ENCODE data around the gene ZNF428. TPM values are rescaled to one million over a fixed set of nuclear protein-coding genes. Genes with fewer than 3 reads are reported as not detected.

The ZNF428 gene
- total RNA-seq, 1 experiment from 2014 or later = 39.6 TPM

DNA sequence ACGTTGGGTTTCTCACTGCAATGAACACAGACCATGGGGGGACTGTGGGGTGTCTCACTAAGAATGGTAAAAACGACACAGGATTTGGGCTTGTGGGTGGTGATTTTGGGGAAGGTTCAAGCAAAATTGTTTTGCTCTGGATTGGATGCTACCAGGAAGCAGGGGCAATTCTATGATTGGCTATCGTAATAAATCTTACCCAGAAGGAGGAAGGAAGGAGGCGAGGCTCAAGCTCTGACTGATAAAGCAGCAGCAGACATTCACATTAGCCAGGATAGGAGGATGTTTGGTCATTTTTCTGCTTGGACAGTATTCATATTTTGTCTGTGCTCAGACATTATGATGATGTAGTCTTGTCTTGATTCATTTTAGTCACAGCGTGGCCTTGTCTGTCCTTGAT, 21.6 kb downstream of the ZNF428 start:
- H3K36me3 ChIP-seq (ENCODE audit: control insufficient read depth in 1 of 2, insufficient read depth in 2 of 2, low read length in 2 of 2) = peaks cover 11 to 27% of the 10 kb centered on the region in 2 experiments; a peak in 2 of 4 replicates
- no peak for DNase-seq (ENCODE audit: low read depth, low spot score)
- H3K4me2 ChIP-seq (ENCODE audit: low read length) = peak overlapping the region; percentile 95
- CTCF ChIA-PET = no interaction called here
- BruUV-seq (replicated peaks) = no TSS peak
- RAD21 ChIA-PET (ENCODE audit: low non-redundant PET in 1 of 2, low total read pairs in 2 of 2, uncharacterized antibody in 2 of 2, unreplicated experiment in 2 of 2) = no interaction called here
- intact Hi-C loops (cut with micrococcal nuclease) = loop anchor here (2.0 kb wide), 1 partner anchor 71 kb away; the partner anchor contains the start of gene ETHE1
- no peaks in the 10 kb centered on the region for H3K9me2 ChIP-seq (ENCODE audit: insufficient read depth)
- H3K27me3 ChIP-seq (ENCODE audit: insufficient read depth, low read length) = no peaks in the 10 kb centered on the region
- H3K4me3 ChIP-seq (replicated peaks in 1 of 2; ENCODE audit: low read depth in 1 of 2, low read length in 2 of 2) = peak overlapping the region; percentile 71 to 92
- POLR2A ChIA-PET = no interaction called here
- H4K20me1 ChIP-seq (ENCODE audit: insufficient read depth) = no peaks in the 10 kb centered on the region
- H3K4me1 ChIP-seq (ENCODE audit: control insufficient read depth in 1 of 2, insufficient read depth in 2 of 2, low read length in 2 of 2) = peaks cover 9 to 25% of the 10 kb centered on the region in 2 experiments; a peak in 3 of 4 replicates
- no peak overlapping the region for H2AFZ ChIP-seq (ENCODE audit: low read depth, low read length, poor library complexity, severe bottlenecking)
- no peak for ATAC-seq
- TF ChIP-seq CEBPB (IDR thresholded peaks at IDR 0.05; ENCODE audit: low read depth) (no peak), SIN3A (IDR thresholded peaks at IDR 0.05; ENCODE audit: low read depth) (no peak), ZNF274 (IDR thresholded peaks at IDR 0.05; ENCODE audit: low read depth, low read length) (no peak), SRF (IDR thresholded peaks at IDR 0.05; ENCODE audit: low read depth) (no peak), TCF7L2 (IDR thresholded peaks at IDR 0.05; ENCODE audit: borderline replicate concordance, extremely low read depth, insufficient read depth, insufficient read length) (no peak), CBX3 (IDR thresholded peaks at IDR 0.05; ENCODE audit: low read depth) (no peak), RAD21 (IDR thresholded peaks at IDR 0.05; ENCODE audit: low read depth) (no peak), FOSL1 (IDR thresholded peaks at IDR 0.05; ENCODE audit: low read depth) (no peak)
- TF ChIP-seq, protein P1, sequence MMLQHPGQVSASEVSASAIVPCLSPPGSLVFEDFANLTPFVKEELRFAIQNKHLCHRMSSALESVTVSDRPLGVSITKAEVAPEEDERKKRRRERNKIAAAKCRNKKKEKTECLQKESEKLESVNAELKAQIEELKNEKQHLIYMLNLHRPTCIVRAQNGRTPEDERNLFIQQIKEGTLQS (IDR thresholded peaks at IDR 0.05) = no peak
- H3K27ac ChIP-seq (ENCODE audit: low read depth, low read length) = peak overlapping the region; percentile 10; the same call in 1 of the 2 replicates
- peak overlapping the region; percentile 87 for H3K9ac ChIP-seq (ENCODE audit: low read length)
- no peaks in the 10 kb centered on the region for H3K9me3 ChIP-seq (ENCODE audit: control insufficient read depth in 1 of 2, insufficient read depth in 1 of 2, low read depth in 1 of 2, low read length in 2 of 2)
- H3K79me2 ChIP-seq (ENCODE audit: insufficient read depth, low read length) = peaks cover 55% of the 10 kb centered on the region

DNA sequence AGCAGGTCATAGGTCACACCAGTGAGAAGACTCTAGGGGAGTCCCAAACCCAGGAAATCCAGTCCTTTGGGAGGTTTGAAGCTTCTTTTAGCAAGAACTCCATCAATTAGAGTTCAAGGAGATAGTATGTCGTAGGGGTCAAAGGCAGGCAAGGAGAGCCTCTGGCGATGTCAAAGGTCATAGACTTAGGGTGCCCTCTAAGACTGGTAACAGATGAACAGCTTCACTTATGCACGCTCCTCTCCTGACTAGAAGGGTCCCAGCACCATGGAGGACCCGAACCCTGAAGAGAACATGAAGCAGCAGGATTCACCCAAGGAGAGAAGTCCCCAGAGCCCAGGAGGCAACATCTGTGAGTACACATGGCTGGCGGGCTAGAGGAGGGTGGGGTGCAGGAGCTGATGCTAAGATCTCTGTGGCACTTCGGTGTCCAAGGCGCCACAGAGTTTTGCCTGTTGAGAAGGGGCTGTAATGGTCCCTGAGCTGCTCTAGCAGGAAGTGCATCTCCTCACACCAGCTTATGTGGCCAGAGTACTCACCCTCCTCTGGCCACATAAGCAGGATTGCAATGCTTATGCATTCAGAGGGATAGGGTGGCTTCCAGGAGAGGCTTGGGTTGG, 22.5 kb downstream of the ZNF428 start:
- peak overlapping the region; percentile 71 to 92 for H3K4me3 ChIP-seq (replicated peaks in 1 of 2; ENCODE audit: low read depth in 1 of 2, low read length in 2 of 2)
- no peaks in the 10 kb centered on the region for H3K9me2 ChIP-seq (ENCODE audit: insufficient read depth)
- no peaks in the 10 kb centered on the region for H3K9me3 ChIP-seq (ENCODE audit: control insufficient read depth in 1 of 2, insufficient read depth in 1 of 2, low read depth in 1 of 2, low read length in 2 of 2)
- peaks cover 9 to 25% of the 10 kb centered on the region in 2 experiments; a peak in 3 of 4 replicates for H3K4me1 ChIP-seq (ENCODE audit: control insufficient read depth in 1 of 2, insufficient read depth in 2 of 2, low read length in 2 of 2)
- H3K79me2 ChIP-seq (ENCODE audit: insufficient read depth, low read length) = peaks cover 55% of the 10 kb centered on the region
- H3K27ac ChIP-seq (ENCODE audit: low read depth, low read length) = peak overlapping the region; percentile 66
- intact Hi-C loops (cut with micrococcal nuclease) = loop anchor here (1.0 to 2.0 kb wide), 3 partner anchors 22 to 70 kb away; partner anchors contain the start of genes ETHE1, PINLYP, XRCC1 and ZNF428
- POLR2A ChIA-PET = interaction anchor here (1.3 to 1.8 kb wide), 3 partner anchors 8 to 93 kb away, joined by 3 to 6 read pairs (median 5); partner anchors contain the start of genes PHLDB3, PINLYP and XRCC1
- no peaks in the 10 kb centered on the region for H4K20me1 ChIP-seq (ENCODE audit: insufficient read depth)
- peak overlapping the region; percentile 87 for H3K9ac ChIP-seq (ENCODE audit: low read length)
- no TSS peak for BruUV-seq (replicated peaks)
- H3K27me3 ChIP-seq (ENCODE audit: insufficient read depth, low read length) = no peaks in the 10 kb centered on the region
- H3K4me2 ChIP-seq (ENCODE audit: low read length) = peak overlapping the region; percentile 95
- peaks cover 11 to 28% of the 10 kb centered on the region in 2 experiments; a peak in 2 of 4 replicates for H3K36me3 ChIP-seq (ENCODE audit: control insufficient read depth in 1 of 2, insufficient read depth in 2 of 2, low read length in 2 of 2)
- TF ChIP-seq POLR2A (IDR thresholded peaks at IDR 0.05; ENCODE audit: borderline replicate concordance, extremely low read depth, insufficient read depth, insufficient read length) = no peak
- no peak for TF ChIP-seq CBX3 (IDR thresholded peaks at IDR 0.05; ENCODE audit: low read depth)
- TF ChIP-seq ZFX (IDR thresholded peaks at IDR 0.05) = no peak
- no peak for TF ChIP-seq CEBPB (IDR thresholded peaks at IDR 0.05; ENCODE audit: low read depth)
- TF ChIP-seq, protein P1 (IDR thresholded peaks at IDR 0.05) = no peak
- RAD21 ChIA-PET (ENCODE audit: low non-redundant PET in 1 of 2, low total read pairs in 2 of 2, uncharacterized antibody in 2 of 2, unreplicated experiment in 2 of 2) = interaction anchor here in 1 of 2 experiments (1.0 kb wide), 1 partner anchor 72 kb away, joined by 3 read pairs; no protein-coding TSS in a partner anchor
- no peak overlapping the region for H2AFZ ChIP-seq (ENCODE audit: low read depth, low read length, poor library complexity, severe bottlenecking)
- CTCF ChIA-PET = interaction anchor here (0.9 to 1.5 kb wide), 2 partner anchors 150 to 212 kb away, joined by 3 to 12 read pairs; no protein-coding TSS in a partner anchor
- DNase-seq (ENCODE audit: low read depth, low spot score) = no peak
- no peak; the same call in 1 of the 2 replicates for ATAC-seq

All from HCT116 (cell line).